Right lung (tissue), 10 donors: ENCODE data around the gene TMEM14C. TPM values are rescaled to one million over a fixed set of nuclear protein-coding genes. Genes with fewer than 3 reads are reported as not detected.

ENCODE experiments used
- DNase-seq, 2 donors: peaks; one replicate each; pipeline ENCODE4 v3.0.0-alpha.2; 2013
- long read RNA-seq, 8 donors: transcript quantifications; one replicate each; lab custom pipeline, GENCODE V29; 2026
- polyA plus RNA-seq, 5 donors: library from polyadenylated mRNA; unstranded; fragments of 120-200 nt; gene quantifications; one replicate each; pipeline versions ENCODE4 v1.2.1 to v1.2.3, GENCODE V29; 2013; ENCODE audit warnings: inconsistent platforms in 1 of 5, low replicate concordance in 1 of 5; ENCODE audit not compliant: insufficient read length in 5 of 5, insufficient read depth in 1 of 5

The TMEM14C gene
- 100 to 1,000 TPM; 140 to 166 (median 149) TPM for polyA plus RNA-seq
- long read RNA-seq, donor 1, transcript TMEM14C-201 (6 exons, 1,113 nt): major isoform, 164 of 190 reads
- long read RNA-seq, donor 1, transcript TMEM14C-205 (6 exons, 1,177 nt): minor isoform, 6 of 190 reads
- long read RNA-seq, donor 1, partial matches to known transcripts: 12 of 190 reads
- long read RNA-seq, donor 1, other reads (novel, unspliced or antisense): 7 of 190 reads
- long read RNA-seq, donor 2, transcript TMEM14C-201 (6 exons, 1,113 nt): major isoform, 69 of 72 reads
- long read RNA-seq, donor 2, partial matches to known transcripts: 0 of 72 reads
- long read RNA-seq, donor 2, other reads (novel, unspliced or antisense): 0 of 72 reads
- long read RNA-seq, donor 3, transcript TMEM14C-201 (6 exons, 1,113 nt): major isoform, 82 of 105 reads
- long read RNA-seq, donor 3, partial matches to known transcripts: 14 of 105 reads
- long read RNA-seq, donor 3, other reads (novel, unspliced or antisense): 5 of 105 reads
- long read RNA-seq, donor 4, transcript TMEM14C-201 (6 exons, 1,113 nt): major isoform, 47 of 76 reads
- long read RNA-seq, donor 4, partial matches to known transcripts: 28 of 76 reads
- long read RNA-seq, donor 4, other reads (novel, unspliced or antisense): 0 of 76 reads
- long read RNA-seq, donor 5, transcript TMEM14C-205 (6 exons, 1,177 nt): minor isoform, 7 of 175 reads
- long read RNA-seq, donor 5, transcript TMEM14C-201 (6 exons, 1,113 nt): major isoform, 124 of 175 reads
- long read RNA-seq, donor 5, partial matches to known transcripts: 42 of 175 reads
- long read RNA-seq, donor 5, other reads (novel, unspliced or antisense): 0 of 175 reads
- long read RNA-seq, donor 6, transcript TMEM14C-201 (6 exons, 1,113 nt): major isoform, 115 of 155 reads
- long read RNA-seq, donor 6, partial matches to known transcripts: 33 of 155 reads
- long read RNA-seq, donor 6, other reads (novel, unspliced or antisense): 0 of 155 reads
- long read RNA-seq, donor 7, transcript TMEM14C-201 (6 exons, 1,113 nt): major isoform, 51 of 71 reads
- long read RNA-seq, donor 7, partial matches to known transcripts: 14 of 71 reads
- long read RNA-seq, donor 7, other reads (novel, unspliced or antisense): 0 of 71 reads
- long read RNA-seq, donor 8, transcript TMEM14C-201 (6 exons, 1,113 nt): major isoform, 56 of 77 reads
- long read RNA-seq, donor 8, partial matches to known transcripts: 17 of 77 reads
- long read RNA-seq, donor 8, other reads (novel, unspliced or antisense): 0 of 77 reads

DNA sequence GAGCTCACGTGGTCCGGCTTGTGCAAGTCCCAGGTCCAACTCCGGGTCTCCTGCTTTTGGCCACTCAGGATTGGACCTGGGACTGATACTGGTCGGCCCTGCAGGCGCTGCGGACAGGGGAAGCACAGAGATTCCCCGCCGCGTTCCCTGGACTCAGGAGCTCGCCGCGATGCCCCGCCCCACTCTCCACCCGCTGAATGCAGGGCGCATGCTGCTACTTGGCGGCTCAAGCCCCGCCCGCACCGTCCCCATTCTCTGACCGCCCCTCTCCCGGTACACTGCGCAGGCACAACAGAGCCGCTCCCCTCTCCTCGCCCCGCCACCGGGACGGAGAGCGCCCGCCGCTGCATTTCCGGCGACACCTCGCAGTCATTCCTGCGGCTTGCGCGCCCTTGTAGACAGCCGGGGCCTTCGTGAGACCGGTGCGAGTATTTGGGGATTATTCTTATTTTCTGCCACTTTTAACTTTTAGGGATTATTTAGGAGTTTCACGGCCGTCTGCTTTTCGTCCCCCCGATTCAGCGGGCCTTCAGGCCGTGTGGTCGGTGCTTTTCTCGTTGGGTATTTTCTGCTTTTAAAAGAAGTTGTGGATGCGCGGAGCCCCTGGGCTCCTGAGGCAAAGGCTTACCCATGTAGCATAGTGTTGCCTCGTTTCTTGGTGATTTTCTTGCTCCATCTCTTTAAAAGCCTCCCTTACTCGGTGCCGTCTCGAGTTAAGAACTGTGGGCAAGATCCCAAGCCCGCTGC, at the start of gene TMEM14C:
TSS of gene TMEM14C (plus strand) at position 251 of the 747 bp plus-strand sequence. CDS start 1,544 bp downstream, outside the sequence.
- peak; percentile 96 to 97 for DNase-seq

DNA sequence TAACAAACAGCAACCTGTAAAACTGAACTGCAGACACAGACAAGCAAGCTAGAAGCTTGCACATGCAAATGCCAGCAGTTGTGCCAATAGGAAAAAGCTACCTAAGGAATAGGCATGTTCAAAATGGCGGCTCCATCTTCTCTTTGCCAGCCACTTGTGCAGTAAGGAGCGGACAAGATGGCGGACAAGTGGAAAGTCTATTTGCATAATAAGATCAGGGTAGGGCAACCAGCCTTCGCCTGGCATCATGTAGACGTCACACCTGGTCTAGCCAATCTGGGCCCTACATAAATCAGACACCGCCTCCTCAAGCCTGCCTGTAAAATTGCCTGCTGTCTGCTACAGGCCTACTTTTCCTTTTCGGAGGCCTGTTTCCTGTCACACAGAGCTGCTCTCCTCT, 46.5 kb upstream of the TMEM14C start:
- DNase-seq: no peak

DNA sequence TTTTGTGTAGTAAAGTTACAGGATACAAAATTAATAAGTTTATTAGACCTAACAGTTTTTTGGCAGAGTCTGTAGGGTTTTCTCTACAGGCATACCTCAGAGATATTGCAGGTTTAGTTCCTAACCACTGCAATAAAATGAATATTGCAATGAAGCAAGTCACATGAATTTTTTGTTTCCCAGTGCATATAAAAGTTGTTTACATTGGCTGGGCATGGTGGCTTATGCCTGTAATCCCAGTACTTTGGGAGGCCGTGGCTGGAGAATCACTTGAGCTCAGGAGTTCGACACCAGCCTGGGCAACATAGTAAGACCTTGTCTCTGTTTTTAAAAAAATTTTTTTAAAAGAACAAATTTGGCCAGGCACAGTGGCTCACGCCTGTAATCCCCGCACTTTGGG, 44.4 kb upstream of the TMEM14C start:
- no peak for DNase-seq

DNA sequence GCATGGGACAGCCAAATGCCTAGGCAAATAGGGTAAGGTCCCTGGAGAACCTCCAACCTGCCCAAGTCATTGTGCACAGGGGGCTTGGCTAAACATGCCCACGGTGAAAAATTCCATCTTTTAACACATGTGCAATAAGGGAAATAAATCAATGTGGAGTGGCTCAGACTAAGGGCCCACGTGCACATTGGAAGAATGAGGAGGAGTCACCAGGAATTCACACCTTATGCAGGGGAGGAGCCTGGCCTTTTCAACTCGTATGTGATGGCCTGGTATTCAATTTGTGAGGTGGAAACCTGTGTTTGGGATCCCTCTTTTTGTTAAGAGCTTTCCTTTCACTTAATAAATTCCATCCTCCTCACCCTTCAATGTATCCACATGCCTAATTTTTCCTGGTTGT, 41.1 kb upstream of the TMEM14C start:
- no peak for DNase-seq

DNA sequence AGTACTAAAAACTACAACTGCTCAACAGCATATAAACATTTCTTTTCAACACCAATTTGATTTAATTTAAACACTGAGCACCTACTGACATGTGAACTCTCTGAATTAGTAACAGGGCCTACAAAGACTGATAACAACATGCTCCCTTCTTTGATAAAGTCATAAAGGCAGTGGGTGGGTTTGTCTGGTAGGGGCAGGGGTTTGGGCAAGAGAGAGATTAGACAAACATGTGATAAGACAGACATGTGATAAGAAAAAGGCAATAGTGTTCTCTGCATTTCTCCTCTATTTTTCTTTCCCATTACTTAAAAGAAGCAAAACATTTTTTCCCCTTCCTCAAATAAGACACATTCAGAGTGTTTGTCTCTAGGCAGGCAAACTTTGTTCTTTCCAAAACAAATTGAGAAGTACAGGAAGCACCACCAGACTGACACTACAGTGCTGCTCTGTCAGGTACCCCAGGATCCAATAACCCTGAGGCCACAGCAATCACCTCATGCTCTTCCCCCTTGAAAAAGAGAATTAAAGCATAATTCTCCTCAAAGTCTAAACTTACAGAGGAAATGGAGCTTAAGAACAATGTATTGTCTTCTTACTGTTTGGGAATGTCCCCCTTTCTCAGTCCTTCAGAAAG, 40.4 kb upstream of the TMEM14C start:
- no peak for DNase-seq

DNA sequence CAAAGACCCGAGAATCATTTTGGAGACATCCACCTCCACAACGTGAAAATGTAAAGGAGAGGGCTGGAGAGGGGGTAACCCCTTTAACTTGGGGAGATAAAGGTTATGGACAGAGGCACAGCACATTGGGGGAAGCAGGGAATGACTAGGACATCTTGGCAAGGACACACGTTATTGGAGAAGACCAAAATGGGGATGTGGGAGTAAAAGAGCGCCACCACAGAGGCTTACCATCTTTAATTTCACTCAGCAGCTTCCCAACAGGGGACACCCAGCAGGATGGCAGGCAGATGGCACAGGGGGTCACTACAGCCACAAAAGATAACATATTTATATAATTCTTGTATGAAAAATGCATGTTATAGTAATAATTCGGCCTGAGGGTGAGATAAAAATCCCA, 38.3 kb upstream of the TMEM14C start:
- no peak for DNase-seq

DNA sequence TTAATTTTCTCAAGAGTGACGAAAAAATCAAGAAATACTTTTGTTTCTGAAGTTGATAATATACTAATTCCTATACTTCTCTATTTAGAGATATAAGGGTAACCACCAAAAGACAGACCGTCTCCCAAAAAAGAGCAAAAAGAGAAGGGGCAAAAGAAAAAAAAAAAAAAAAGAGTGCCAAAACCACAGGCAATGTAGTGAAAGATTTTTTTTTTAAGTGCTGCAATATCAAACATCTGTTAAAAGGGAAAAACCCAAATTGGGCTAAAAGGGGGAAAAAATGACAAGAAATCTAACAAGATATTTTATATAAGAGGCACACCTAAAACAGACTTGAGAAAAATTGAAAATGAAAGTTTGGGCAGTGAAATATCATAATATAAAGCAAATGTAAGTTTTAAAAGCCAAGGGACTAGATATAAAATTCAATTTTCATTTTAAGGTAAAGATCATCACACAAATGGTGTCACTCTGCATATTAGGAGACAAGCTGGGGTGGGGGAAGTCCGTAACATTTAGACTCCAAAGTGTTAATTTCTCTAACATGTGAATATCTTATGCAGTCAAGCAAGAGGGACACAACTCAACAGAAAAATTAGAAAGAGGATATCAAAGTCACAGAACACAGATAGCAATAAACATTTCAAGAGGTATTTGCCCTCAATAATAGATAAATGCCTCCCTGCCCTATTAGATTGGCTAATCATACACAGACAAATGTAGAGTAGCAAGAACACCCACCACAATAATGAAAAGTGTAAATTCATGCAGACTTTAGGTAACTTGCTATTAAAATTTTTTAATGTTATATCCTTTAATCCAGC, 37.6 kb upstream of the TMEM14C start:
- DNase-seq: no peak

DNA sequence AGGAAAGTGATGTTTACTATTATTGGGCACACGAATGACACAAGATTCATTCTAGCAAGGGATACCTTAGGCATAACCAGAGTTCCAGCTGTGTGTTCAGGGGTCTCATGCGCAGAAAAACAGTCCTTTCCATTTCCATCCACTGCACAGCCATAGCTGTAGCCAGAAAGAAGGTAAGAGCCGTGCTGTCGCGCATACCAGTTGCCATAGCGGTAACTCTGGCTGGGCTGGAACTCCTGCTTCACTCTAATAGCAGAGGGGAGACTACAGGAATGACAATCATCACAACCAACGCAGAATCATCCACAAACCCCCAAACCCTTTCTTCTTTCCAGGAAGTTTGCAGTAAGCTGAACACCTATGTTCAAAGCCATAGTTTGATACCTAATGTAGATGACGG, 36.0 kb upstream of the TMEM14C start:
- no peak for DNase-seq

DNA sequence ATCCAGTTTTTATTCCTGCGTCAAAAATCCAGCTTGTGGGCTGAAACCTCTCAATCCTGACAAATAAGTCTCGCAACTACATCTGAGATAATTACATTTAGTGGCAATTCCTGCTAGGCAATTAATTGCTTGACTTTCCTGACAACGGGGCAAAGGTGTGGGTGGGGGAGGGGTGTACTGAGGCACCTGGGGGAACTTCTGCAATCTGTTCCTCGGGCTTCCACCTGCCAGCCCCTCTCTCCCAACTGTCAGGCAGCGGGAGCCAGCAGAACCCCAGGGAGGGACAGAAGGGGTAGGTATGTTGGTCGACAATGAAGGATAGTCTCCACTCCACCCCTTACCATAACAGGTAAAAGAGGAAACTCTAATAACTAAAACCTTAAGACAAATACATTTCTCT, 35.3 kb upstream of the TMEM14C start:
- DNase-seq: no peak

DNA sequence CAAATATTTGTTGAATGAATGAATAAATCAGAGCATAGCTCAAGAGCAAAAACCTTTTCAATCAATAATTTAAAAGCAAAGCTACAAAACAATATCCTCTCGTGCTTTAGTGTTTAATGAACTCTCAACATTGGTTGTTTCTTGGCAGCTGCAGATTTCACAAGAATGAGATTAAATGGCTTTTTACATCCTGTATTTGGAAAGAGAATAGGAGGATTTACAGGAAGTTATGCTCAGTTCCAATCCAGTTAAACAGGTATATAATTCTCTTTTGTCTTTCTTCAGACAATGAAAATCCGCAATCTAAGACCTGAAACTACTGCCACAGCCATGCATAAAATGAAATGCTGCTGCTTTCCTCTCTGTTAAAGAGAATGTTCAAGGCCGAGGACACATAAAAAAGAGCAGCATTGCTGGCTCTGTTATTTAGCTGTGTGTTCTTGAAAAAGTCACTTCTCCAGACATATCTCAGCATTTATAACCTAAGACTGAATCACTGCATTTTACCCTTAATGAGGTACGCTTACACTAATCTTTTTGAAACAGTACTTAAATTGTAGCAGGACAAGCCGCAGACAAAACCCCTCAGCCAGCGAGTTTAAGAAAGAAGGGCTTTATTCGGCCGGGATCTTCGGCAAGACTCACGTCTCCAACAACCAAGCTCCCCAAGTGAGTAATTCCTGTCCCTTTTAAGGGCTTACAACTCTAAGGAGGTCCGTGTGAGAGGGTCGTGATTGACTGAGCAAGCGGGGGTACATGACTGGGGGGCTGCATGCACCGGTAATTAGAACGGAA, 32.0 kb upstream of the TMEM14C start:
- DNase-seq: peak in 1 of 2 donors; percentile 10

DNA sequence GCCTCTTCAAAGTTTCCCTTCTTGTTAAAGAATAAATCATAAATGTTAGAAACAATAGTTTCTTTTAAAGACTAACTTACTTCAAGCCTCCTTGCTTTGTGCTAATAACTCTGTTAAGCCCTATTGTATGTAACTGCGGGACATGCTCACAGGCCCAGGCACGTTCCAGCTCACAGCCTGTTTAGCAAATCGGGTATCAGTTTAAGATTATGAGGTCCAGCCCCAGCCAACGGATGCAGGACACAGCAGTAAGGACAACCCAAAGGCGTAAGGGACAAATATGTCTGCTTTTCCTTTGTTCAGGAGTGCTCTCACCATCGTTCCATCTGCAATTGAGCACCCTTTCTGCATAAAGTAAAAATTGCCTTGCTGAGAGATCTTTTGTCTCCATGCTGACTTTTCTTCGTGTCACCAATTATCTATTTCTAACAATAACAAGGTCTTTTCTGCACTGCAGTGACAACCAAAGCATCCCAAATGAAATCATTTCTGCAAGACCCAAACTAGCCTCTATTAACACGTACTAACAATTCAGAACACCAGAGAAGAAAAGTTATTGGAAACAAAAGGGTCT, 29.8 kb upstream of the TMEM14C start:
- DNase-seq: no peak

DNA sequence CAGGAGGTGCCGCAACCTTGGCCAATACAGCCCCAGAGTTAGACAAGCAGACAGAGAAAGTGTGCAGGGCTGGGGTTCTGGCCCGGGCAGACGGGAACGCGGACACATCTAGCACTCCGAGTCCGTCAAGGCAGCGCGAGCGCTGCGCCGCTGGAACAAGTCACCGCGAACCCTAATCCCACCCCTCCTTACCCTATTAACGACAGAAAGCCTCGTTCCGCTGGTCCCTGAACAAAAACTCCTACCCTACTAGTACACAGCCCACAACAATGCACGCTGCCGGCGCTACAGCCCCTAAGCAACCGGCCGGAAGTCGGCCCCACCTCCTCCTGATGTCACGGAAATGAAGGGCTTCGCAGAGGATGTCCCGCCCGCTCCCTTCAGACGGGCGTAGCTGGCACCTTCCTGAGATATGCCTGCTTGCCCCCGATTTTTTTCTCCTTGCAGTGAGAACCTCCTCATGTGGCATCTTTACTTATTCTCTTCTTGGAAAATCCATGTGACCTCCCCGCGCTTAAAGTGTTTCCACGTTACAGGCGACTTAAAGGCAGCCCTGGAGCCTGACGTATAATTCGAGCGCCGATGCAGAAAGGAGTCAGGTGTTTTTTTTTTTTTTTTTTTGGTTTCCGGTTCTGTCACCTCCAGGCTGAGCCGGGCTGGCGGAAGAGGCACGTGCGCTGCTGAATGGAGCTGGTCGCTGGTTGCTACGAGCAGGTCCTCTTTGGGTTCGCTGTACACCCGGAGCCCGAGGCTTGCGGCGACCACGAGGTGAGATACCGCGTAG, 28.4 kb upstream of the TMEM14C start, which contains the start of the genes C6orf52 and PAK1IP1:
TSS of gene C6orf52 (minus strand) at position 315 of the 784 bp plus-strand sequence. CDS start 7,066 bp downstream, outside the sequence.
TSS of gene PAK1IP1 (plus strand) at position 671 of the 784 bp plus-strand sequence. CDS start at position 685, 14 bp downstream.
- DNase-seq: peak; percentile 96 to 98

DNA sequence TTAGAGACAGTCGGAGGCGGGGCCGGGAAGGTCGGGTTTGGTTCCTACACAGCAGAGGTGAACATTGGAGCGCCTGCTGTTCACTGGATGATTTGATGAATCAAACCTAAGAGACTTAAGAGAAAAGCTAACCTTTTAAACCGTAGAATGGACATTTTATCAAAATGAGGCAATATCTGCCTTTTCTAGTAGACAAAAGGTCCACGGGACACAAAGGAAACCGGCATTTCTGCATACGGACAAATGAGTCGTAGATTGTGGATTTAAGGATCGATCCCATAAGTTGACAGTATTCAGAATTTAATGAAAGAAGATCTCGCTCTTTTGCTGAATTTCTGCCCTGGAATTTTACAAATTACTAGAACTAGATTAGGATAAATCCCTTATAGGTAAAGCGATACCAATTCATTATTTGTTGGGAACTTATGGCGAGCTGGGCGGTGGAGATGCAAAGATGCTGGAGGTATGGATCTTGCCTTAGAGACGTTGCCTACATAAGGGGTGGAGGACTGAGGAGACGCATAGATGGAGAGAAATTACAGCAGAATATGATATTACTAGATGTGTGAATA, 27.7 kb upstream of the TMEM14C start:
- no peak for DNase-seq

DNA sequence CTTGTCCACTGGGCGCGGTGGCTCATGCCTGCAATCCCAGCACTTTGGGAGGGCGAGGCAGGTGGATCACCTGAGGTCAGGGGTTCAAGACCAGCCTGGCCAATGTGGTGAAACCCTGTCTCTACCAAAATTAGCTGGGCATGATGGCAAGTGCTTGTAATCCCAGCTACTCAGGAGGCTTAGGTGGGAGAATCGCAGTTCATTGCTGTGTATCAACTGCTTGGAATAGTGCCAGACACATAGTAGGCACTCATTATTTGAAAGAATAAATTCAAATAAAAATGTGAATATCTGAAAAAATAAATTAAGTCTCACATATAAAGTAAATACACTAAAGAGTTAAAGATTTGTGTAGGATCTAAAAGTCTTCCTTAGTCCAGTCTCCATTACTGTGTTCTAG, 26.2 kb upstream of the TMEM14C start:
- DNase-seq: no peak

DNA sequence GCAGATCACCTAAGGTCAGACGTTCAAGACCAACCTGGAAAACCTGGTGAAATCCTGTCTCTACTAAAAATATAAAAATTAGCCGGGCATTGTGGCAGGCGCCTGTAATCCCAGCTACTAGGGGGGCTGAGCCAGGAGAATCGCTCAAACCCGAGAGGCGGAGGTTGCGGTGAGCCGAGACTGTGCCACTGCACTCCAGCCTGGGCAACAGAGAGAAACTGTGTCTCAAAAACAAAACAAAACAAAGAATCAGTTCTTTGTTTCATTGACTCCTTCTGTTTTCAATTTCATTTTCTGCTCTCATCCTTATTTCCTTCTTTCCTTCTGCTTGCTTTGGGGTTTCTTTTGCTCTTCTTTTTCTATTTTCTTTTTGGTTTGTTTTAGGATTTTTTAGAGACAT, 8.9 kb upstream of the TMEM14C start:
- DNase-seq: no peak

DNA sequence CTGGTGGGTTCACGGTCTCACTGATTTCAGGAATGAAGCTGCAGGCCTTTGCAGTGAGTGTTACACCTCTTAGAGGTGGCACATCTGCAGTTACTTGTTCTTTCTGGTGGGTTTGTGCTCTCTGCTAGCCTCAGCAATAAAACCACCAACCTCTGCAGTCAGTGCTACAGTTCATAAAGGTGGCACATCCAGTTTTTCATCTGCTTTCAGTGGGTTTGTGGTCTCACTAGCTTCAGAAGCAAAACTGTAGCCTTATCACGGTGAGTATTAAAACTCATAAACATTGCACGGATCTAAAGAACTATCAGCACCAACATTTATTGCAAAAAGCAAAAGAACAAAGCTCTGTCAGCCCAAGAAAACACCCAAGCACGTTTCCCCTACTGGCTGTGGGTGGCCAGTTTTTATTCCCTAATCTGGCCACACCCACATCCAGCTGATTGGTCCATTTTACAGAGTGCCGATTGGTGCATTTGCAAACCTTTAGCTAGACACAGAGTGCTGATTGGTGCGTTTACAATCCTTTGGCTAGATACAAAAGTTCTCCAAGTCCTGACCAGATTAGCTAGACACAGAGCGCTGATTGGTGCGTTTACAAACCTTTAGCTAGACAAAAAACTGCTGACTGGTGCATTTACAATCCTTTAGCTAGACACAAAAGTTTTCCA, 3.4 kb upstream of the TMEM14C start:
- DNase-seq: no peak

DNA sequence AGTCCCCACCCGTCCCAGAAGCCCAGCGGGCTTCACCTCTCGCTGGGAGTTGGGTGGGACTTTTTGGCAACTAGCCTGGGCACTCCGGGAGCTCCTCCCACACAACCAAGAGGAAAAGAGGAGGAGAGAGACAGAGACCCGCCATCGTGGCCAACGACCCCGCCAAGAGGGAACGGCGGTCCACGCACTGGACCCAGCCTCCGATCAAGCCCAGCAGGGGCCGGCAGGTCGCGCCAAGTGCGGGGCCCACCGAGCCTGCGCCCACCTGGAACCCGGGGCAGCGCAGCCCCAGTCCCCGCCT, 3.0 kb upstream of the TMEM14C start:
- no peak for DNase-seq
